HCT116 (cell line): ENCODE results near the gene PEAK3. TPM values are rescaled to one million over a fixed set of nuclear protein-coding genes. Genes with fewer than 3 reads are reported as not detected.
A peak's percentile ranks its signal among the peaks of the same experiment; 100 is the strongest.

Experiments used
- ATAC-seq: fragments of 200-7000 bp; cut with Tn5 transposase; 2 replicates; pipeline ENCODE4 v1.9.1; 2020; ENCODE audit warnings: mild to moderate bottlenecking, moderate library complexity
- BruUV-seq: library from RNA; stranded (reverse); fragments of 400-500 nt; replicated peaks from 2 replicates; lab custom pipeline; 2021; lab: Mats Ljungman, UMichigan
- CTCF ChIA-PET: fragments of 300-600 bp; sonication (Branson Sonifier 250); formaldehyde crosslinking; loops from one replicate; lab custom pipeline; 2021; ENCODE audit warnings: antibody characterized with exemption; lab: Charles Lee
- POLR2A ChIA-PET: fragments of 300-600, 350-600 bp; sonication (Branson Sonifier 250); formaldehyde crosslinking; loops from one replicate; lab custom pipeline; 2021; ENCODE audit warnings: antibody characterized with exemption; lab: Charles Lee
- RAD21 ChIA-PET, 2 experiments: fragments of 300-600 bp; sonication (Branson Sonifier 250); formaldehyde crosslinking; loops; one replicate each; lab custom pipeline; 2023; ENCODE audit warnings: low total read pairs in 2 of 2; ENCODE audit not compliant: uncharacterized antibody in 2 of 2, unreplicated experiment in 2 of 2, low non-redundant PET in 1 of 2; lab: Charles Lee
- DNase-seq: peaks from one replicate; pipeline ENCODE4 v3.0.0-alpha.2; 2010; ENCODE audit warnings: low read depth, low spot score
- H2AFZ ChIP-seq: fragments of 200-600 bp; shearing (Covaris generic), sonication (generic); 2 replicates; pipeline ENCODE4 v1.6.1; 2017; ENCODE audit warnings: low read depth, mixed run types, mixed read lengths, antibody characterized with exemption, low read length; ENCODE audit not compliant: poor library complexity, severe bottlenecking
- H3K27ac ChIP-seq: 2 replicates; pipeline ENCODE4 v1.5.1; 2012; ENCODE audit warnings: low read depth, low read length
- H3K27me3 ChIP-seq: fragments of 200-600 bp; sonication (generic); 2 replicates; pipeline ENCODE4 v1.6.1; 2016; ENCODE audit warnings: mixed run types, low read length, mixed read lengths; ENCODE audit not compliant: insufficient read depth
- H3K36me3 ChIP-seq, 2 experiments: fragments of 200-500 bp in 1 of 2; fragments of 200-600 bp in 1 of 2; sonication (Bioruptor generic) in 1 of 2; sonication (generic) in 1 of 2; 2 replicates each; pipeline versions ENCODE4 v1.5.1 to v1.6.1; 2014 to 2016; ENCODE audit warnings: low read length in 2 of 2, inconsistent platforms in 1 of 2, mixed read lengths in 1 of 2, mixed run types in 1 of 2; ENCODE audit not compliant: insufficient read depth in 2 of 2, control insufficient read depth in 1 of 2
- H3K4me1 ChIP-seq, 2 experiments: fragments of 200-600 bp in 1 of 2; sonication (generic) in 1 of 2; 2 replicates each; pipeline versions ENCODE4 v1.5.1 to v1.6.1; 2012 to 2017; ENCODE audit warnings: low read length in 2 of 2, inconsistent platforms in 1 of 2, mild to moderate bottlenecking in 1 of 2, mixed read lengths in 1 of 2, mixed run types in 1 of 2, moderate library complexity in 1 of 2; ENCODE audit not compliant: insufficient read depth in 2 of 2, control insufficient read depth in 1 of 2
- H3K4me2 ChIP-seq: fragments of 200-600 bp; sonication (generic); 2 replicates; pipeline ENCODE4 v1.6.1; 2017; ENCODE audit warnings: mixed run types, low read length, mixed read lengths
- H3K4me3 ChIP-seq, 2 experiments: fragments of 200-600 bp in 1 of 2; sonication (generic) in 1 of 2; replicated peaks in 1 of 2; 2 replicates each; pipeline ENCODE4 v1.5.1; 2011 to 2016; ENCODE audit warnings: low read length in 2 of 2, control low read depth in 1 of 2, low read depth in 1 of 2, mild to moderate bottlenecking in 1 of 2, mixed read lengths in 1 of 2, mixed run types in 1 of 2
- H3K79me2 ChIP-seq: fragments of 200-600 bp; sonication (generic); 2 replicates; pipeline ENCODE4 v1.6.1; 2017; ENCODE audit warnings: mild to moderate bottlenecking, mixed run types, low read length, moderate library complexity, mixed read lengths; ENCODE audit not compliant: insufficient read depth
- H3K9ac ChIP-seq: fragments of 200-600 bp; sonication (generic); 2 replicates; pipeline ENCODE4 v1.6.1; 2016; ENCODE audit warnings: low read length, mixed read lengths
- H3K9me2 ChIP-seq: fragments of 200-600 bp; sonication (generic), shearing (Covaris generic); 2 replicates; pipeline ENCODE4 v1.6.1; 2017; ENCODE audit warnings: mixed run types, mild to moderate bottlenecking, moderate library complexity; ENCODE audit not compliant: insufficient read depth
- H3K9me3 ChIP-seq, 2 experiments: fragments of 200-500 bp in 1 of 2; fragments of 200-600 bp in 1 of 2; sonication (Bioruptor generic) in 1 of 2; sonication (generic) in 1 of 2; 2 replicates each; pipeline ENCODE4 v1.6.1; 2014 to 2017; ENCODE audit warnings: low read length in 2 of 2, mixed read lengths in 2 of 2, inconsistent platforms in 1 of 2, low read depth in 1 of 2, mild to moderate bottlenecking in 1 of 2, mixed run types in 1 of 2, moderate library complexity in 1 of 2; ENCODE audit not compliant: control insufficient read depth in 1 of 2, insufficient read depth in 1 of 2
- H4K20me1 ChIP-seq: fragments of 200-600 bp; sonication (generic), shearing (Covaris generic); 2 replicates; pipeline ENCODE4 v1.6.1; 2017; ENCODE audit warnings: mixed run types, mild to moderate bottlenecking, moderate library complexity; ENCODE audit not compliant: insufficient read depth
- CBX3 ChIP-seq: IDR thresholded peaks from 2 replicates; pipeline ENCODE4 v1.6.1; 2012; ENCODE audit warnings: low read depth
- EZH2phosphoT487 ChIP-seq: fragments of 200-600 bp; IDR thresholded peaks from 2 replicates; pipeline ENCODE4 v1.6.1; 2018; ENCODE audit warnings: antibody characterized with exemption, borderline replicate concordance
- JUND ChIP-seq: IDR thresholded peaks from 2 replicates; pipeline ENCODE4 v1.6.1; 2012
- POLR2A ChIP-seq: IDR thresholded peaks from 2 replicates; pipeline ENCODE4 v1.7.0; 2011; ENCODE audit warnings: borderline replicate concordance; ENCODE audit not compliant: insufficient read depth, insufficient read length; ENCODE audit errors: extremely low read depth
- POLR2AphosphoS5 ChIP-seq: IDR thresholded peaks from 2 replicates; pipeline ENCODE4 v1.6.1; 2011; ENCODE audit warnings: mild to moderate bottlenecking, low read depth, low read length, moderate library complexity
- RAD21 ChIP-seq: IDR thresholded peaks from 2 replicates; pipeline ENCODE4 v1.6.1; 2012; ENCODE audit warnings: low read depth, mild to moderate bottlenecking
- SIN3A ChIP-seq: IDR thresholded peaks from 2 replicates; pipeline ENCODE4 v1.6.1; 2012; ENCODE audit warnings: low read depth
- TCF7L2 ChIP-seq: IDR thresholded peaks from 2 replicates; pipeline ENCODE4 v1.7.0; 2011; ENCODE audit warnings: borderline replicate concordance, inconsistent platforms; ENCODE audit not compliant: insufficient read depth, insufficient read length; ENCODE audit errors: extremely low read depth
- YY1 ChIP-seq: IDR thresholded peaks from 2 replicates; pipeline ENCODE4 v1.6.1; 2011; ENCODE audit warnings: low read length, low read depth, moderate library complexity, mild to moderate bottlenecking; ENCODE audit not compliant: insufficient replicate concordance; ENCODE audit errors: extremely low read depth
- ZFX ChIP-seq: fragments of 450-650 bp; IDR thresholded peaks from 2 replicates; pipeline ENCODE4 v1.6.1; 2017
- ZNF274 ChIP-seq: fragments of 200-500 bp; sonication (Bioruptor generic); IDR thresholded peaks from 2 replicates; pipeline ENCODE4 v1.6.1; 2014; ENCODE audit warnings: mild to moderate bottlenecking, low read depth, low read length, inconsistent platforms
- intact Hi-C: fragments of 100-400 bp; cut with micrococcal nuclease; formaldehyde crosslinking; loops from 2 replicates; pipeline ENCODE4 v1.10.0; 2022
- total RNA-seq: library from RNA; stranded (reverse); gene quantifications from one replicate; pipeline ENCODE4 v1.2.1, GENCODE V29; 2021; ENCODE audit not compliant: unreplicated experiment
- TF ChIP-seq, protein P1 (sequence below): IDR thresholded peaks from 2 replicates; pipeline ENCODE4 v1.6.1; 2012
- TF ChIP-seq, protein P2 (sequence below), 3 experiments: fragments of 200-600 bp in 1 of 3; sonication (generic) in 1 of 3; IDR thresholded peaks in 2 of 3; conservative IDR thresholded peaks in 1 of 3; 2 replicates each; pipeline ENCODE4 v1.5.1; 2012 to 2017; ENCODE audit warnings: low read depth in 2 of 3, low read length in 2 of 3, antibody characterized with exemption in 1 of 3, borderline replicate concordance in 1 of 3, control low read depth in 1 of 3, mild to moderate bottlenecking in 1 of 3, mixed read lengths in 1 of 3, mixed run types in 1 of 3, moderate library complexity in 1 of 3; ENCODE audit not compliant: insufficient read depth in 1 of 3

The PEAK3 gene
- total RNA-seq, 1 experiment from 2014 or later, result not detected

DNA sequence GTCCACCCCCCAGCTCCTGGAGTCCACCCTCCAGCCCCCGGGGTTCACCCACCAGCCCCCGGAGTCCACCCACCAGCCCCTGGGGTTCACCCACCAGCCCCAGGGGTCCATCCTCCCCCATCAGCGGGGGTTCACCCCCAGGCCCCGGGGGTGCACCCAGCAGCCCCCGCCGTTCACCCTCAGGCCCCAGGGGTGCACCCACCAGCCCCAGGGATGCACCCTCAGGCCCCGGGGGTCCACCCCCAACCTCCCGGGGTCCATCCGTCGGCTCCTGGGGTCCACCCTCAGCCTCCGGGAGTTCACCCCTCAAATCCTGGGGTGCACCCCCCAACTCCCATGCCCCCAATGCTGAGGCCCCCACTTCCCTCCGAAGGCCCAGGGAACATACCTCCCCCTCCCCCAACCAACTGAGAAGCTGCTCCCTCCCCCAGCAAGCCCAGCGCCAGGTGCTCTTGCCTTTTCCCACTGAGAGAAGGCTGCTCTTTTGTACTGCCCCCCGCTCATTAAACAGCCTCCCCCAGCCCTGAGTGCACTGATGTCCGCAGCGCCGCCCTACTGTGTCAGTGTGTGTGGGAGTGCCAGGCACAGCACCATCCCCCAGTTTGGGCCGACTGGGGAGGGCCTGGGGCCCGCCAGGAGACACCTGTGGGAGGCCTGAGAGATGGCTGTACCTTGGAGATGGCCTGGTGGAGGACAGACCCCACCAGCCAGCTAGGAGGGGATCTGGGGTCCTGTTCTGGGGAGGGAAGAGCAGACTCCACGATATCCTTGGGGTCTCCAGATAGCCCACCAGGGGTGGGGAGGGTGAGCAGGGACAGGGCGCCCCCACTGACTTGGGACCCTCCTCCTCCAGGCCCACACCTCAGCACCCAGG, 33.6 kb downstream of the PEAK3 start:
- TF ChIP-seq POLR2AphosphoS5, result no peak
- TF ChIP-seq JUND, result no peak
- TF ChIP-seq RAD21, result no peak
- TF ChIP-seq CBX3, result no peak
- TF ChIP-seq, protein P1, sequence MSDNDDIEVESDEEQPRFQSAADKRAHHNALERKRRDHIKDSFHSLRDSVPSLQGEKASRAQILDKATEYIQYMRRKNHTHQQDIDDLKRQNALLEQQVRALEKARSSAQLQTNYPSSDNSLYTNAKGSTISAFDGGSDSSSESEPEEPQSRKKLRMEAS, result no peak
- TF ChIP-seq YY1, result no peak
- TF ChIP-seq SIN3A, result no peak
- TF ChIP-seq POLR2A, result no peak
- no peak for TF ChIP-seq EZH2phosphoT487
- TF ChIP-seq ZNF274, result no peak
- no peak for TF ChIP-seq ZFX
- no peak for TF ChIP-seq TCF7L2
- TF ChIP-seq, protein P2, sequence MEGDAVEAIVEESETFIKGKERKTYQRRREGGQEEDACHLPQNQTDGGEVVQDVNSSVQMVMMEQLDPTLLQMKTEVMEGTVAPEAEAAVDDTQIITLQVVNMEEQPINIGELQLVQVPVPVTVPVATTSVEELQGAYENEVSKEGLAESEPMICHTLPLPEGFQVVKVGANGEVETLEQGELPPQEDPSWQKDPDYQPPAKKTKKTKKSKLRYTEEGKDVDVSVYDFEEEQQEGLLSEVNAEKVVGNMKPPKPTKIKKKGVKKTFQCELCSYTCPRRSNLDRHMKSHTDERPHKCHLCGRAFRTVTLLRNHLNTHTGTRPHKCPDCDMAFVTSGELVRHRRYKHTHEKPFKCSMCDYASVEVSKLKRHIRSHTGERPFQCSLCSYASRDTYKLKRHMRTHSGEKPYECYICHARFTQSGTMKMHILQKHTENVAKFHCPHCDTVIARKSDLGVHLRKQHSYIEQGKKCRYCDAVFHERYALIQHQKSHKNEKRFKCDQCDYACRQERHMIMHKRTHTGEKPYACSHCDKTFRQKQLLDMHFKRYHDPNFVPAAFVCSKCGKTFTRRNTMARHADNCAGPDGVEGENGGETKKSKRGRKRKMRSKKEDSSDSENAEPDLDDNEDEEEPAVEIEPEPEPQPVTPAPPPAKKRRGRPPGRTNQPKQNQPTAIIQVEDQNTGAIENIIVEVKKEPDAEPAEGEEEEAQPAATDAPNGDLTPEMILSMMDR (IDR thresholded peaks at IDR 0.05 in 2 of 3, conservative IDR thresholded peaks at IDR 0.05 in 1 of 3; ENCODE audit: borderline replicate concordance in 1 of 3, insufficient read depth in 1 of 3, low read depth in 2 of 3, low read length in 2 of 3), result no peak
- POLR2A ChIA-PET, result no interaction called here
- DNase-seq, result no peak
- ATAC-seq, result no peak
- Histone ChIP-seq H3K4me3 (no peak overlapping the region), H2AFZ (no peak overlapping the region), H3K4me1 (0 out of 4 replicates have a peak, but pooled peaks cover 0 to 4% of the 10 kb centered on the region in 2 experiments), H3K4me2 (no peak overlapping the region), H3K9me3 (no peaks in the 10 kb centered on the region), H3K27me3 (no peaks in the 10 kb centered on the region), H3K79me2 (peaks cover 30% of the 10 kb centered on the region), H3K9me2 (no peaks in the 10 kb centered on the region), H3K9ac (no peak overlapping the region), H3K27ac (no peak overlapping the region; the same call in 1 of the 2 replicates), H4K20me1 (peaks cover 5% of the 10 kb centered on the region; the same call in 1 of the 2 replicates), H3K36me3 (peaks cover 34 to 44% of the 10 kb centered on the region in 2 experiments)
- CTCF ChIA-PET, result no interaction called here
- RAD21 ChIA-PET, result no interaction called here
- TSS peak; percentile 71 for BruUV-seq
- intact Hi-C loops, result no loop called here
